IMR-90 (cell line): ENCODE data around the gene PRF1.

Experiments
- MAFK ChIP-seq: IDR thresholded peaks from 2 replicates; pipeline ENCODE4 v1.6.1; 2012; ENCODE audit warnings: low read depth, low read length, improper control_type of control experiment
- MAZ ChIP-seq: IDR thresholded peaks from 2 replicates; pipeline ENCODE4 v1.6.1; 2012; ENCODE audit warnings: low read depth, mild to moderate bottlenecking, low read length, improper control_type of control experiment, moderate library complexity, borderline replicate concordance
- MXI1 ChIP-seq: IDR thresholded peaks from 2 replicates; pipeline ENCODE4 v1.6.1; 2012; ENCODE audit warnings: low read depth, mild to moderate bottlenecking, low read length, moderate library complexity, borderline replicate concordance
- RAD21 ChIP-seq: IDR thresholded peaks from 2 replicates; pipeline ENCODE4 v1.6.1; 2012; ENCODE audit warnings: low read length, improper control_type of control experiment
- RCOR1 ChIP-seq: IDR thresholded peaks from 2 replicates; pipeline ENCODE4 v1.6.1; 2012; ENCODE audit warnings: mild to moderate bottlenecking, low read length, improper control_type of control experiment; ENCODE audit not compliant: insufficient replicate concordance
- TF ChIP-seq, protein P1 (sequence below): conservative IDR thresholded peaks from 2 replicates; pipeline ENCODE4 v1.5.1; 2012; ENCODE audit warnings: mild to moderate bottlenecking, low read depth, low read length, improper control_type of control experiment

GRCh38 chr10:70613941-70614340 is 11.4 kb upstream of the PRF1 start:
- TF ChIP-seq, protein P1, sequence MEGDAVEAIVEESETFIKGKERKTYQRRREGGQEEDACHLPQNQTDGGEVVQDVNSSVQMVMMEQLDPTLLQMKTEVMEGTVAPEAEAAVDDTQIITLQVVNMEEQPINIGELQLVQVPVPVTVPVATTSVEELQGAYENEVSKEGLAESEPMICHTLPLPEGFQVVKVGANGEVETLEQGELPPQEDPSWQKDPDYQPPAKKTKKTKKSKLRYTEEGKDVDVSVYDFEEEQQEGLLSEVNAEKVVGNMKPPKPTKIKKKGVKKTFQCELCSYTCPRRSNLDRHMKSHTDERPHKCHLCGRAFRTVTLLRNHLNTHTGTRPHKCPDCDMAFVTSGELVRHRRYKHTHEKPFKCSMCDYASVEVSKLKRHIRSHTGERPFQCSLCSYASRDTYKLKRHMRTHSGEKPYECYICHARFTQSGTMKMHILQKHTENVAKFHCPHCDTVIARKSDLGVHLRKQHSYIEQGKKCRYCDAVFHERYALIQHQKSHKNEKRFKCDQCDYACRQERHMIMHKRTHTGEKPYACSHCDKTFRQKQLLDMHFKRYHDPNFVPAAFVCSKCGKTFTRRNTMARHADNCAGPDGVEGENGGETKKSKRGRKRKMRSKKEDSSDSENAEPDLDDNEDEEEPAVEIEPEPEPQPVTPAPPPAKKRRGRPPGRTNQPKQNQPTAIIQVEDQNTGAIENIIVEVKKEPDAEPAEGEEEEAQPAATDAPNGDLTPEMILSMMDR, result no peak
- TF ChIP-seq MAFK, result no peak
- no peak for TF ChIP-seq RAD21
- no peak for TF ChIP-seq RCOR1
- TF ChIP-seq MAZ, result no peak
- no peak for TF ChIP-seq MXI1
